Fibroblast of the aortic adventitia (primary cell): Measurements from ENCODE around the gene CLDND1. TPM values are rescaled to one million over a fixed set of nuclear protein-coding genes. Genes with fewer than 3 reads are reported as not detected.

ENCODE experiments used
- DNase-seq: peaks from one replicate; pipeline ENCODE4 v3.0.0-alpha.2; 2010; ENCODE audit warnings: low read depth
- H3K4me3 ChIP-seq: 2 replicates; pipeline ENCODE4 v1.5.1; 2011; ENCODE audit warnings: low read depth, mild to moderate bottlenecking, control low read depth, low read length, moderate library complexity
- small RNA-seq: library from RNA; depleted of rRNA; stranded (forward); fragments of <200 nt; gene quantifications from one replicate; pipeline ENCODE3, GENCODE V24; 2012
- total RNA-seq: library from RNA; depleted of rRNA; stranded (reverse); fragments of >200 nt; gene quantifications from 2 replicates; pipeline ENCODE4 v1.2.3, GENCODE V29; 2012; ENCODE audit warnings: low replicate concordance
- TF ChIP-seq, protein P1 (sequence below): IDR thresholded peaks from 2 replicates; pipeline ENCODE4 v1.5.1; 2011; ENCODE audit warnings: mild to moderate bottlenecking, low read length, control low read depth, inconsistent platforms; ENCODE audit not compliant: insufficient read depth

The CLDND1 gene
- total RNA-seq, 1 donor = 88.0 TPM

GRCh38 chr3:98482717-98483482 lies 39.8 kb downstream of the CLDND1 start:
- DNase-seq = no peak
- no peak overlapping the region for H3K4me3 ChIP-seq
- TF ChIP-seq, protein P1, sequence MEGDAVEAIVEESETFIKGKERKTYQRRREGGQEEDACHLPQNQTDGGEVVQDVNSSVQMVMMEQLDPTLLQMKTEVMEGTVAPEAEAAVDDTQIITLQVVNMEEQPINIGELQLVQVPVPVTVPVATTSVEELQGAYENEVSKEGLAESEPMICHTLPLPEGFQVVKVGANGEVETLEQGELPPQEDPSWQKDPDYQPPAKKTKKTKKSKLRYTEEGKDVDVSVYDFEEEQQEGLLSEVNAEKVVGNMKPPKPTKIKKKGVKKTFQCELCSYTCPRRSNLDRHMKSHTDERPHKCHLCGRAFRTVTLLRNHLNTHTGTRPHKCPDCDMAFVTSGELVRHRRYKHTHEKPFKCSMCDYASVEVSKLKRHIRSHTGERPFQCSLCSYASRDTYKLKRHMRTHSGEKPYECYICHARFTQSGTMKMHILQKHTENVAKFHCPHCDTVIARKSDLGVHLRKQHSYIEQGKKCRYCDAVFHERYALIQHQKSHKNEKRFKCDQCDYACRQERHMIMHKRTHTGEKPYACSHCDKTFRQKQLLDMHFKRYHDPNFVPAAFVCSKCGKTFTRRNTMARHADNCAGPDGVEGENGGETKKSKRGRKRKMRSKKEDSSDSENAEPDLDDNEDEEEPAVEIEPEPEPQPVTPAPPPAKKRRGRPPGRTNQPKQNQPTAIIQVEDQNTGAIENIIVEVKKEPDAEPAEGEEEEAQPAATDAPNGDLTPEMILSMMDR = no peak

Small RNA genes within 50 kb of the gene (small RNA-seq; reads per million reads assigned to genes)
- not detected for gene RPL38P4

Other genes starting within 250 kb of the CLDND1 start
- gene OR5H2, start 240.4 kb downstream of the CLDND1 start, total RNA-seq = not detected in 2 replicates
- gene OR5K4, start 169.0 kb downstream of the CLDND1 start, total RNA-seq = not detected in 2 replicates
- not detected in 2 replicates for gene OR5K3, start 132.2 kb downstream of the CLDND1 start, total RNA-seq
- 0.57 TPM in 1 of 2 replicates, not detected in the other for gene OR5K1, start 59.7 kb downstream of the CLDND1 start, total RNA-seq
- gene OR5K2, start 25.2 kb downstream of the CLDND1 start, total RNA-seq = not detected in 2 replicates
- gene GPR15, start 9.1 kb upstream of the CLDND1 start, total RNA-seq = not detected in 2 replicates
- 22.6 and 57.5 TPM in 2 replicates for gene CPOX, start 70.7 kb upstream of the CLDND1 start, total RNA-seq
- gene ST3GAL6, start 240.4 kb upstream of the CLDND1 start, total RNA-seq = 2.3 and 3.5 TPM in 2 replicates